ENCODE results near the gene ZNF416. TPM values are rescaled to one million over a fixed set of nuclear protein-coding genes. Genes with fewer than 3 reads are reported as not detected.
A peak's percentile ranks its signal among the peaks of the same experiment; 100 is the strongest.

The ZNF416 gene
- total RNA-seq, 1 donor, result 8.0 TPM

GRCh38 chr19:57576661-57577060 lies 2.0 kb downstream of the ZNF416 start:
- no peak for TF ChIP-seq CTCF (IDR thresholded peaks at IDR 0.05; ENCODE audit: insufficient read depth, low read length)
- H3K4me3 ChIP-seq (ENCODE audit: low read depth, low read length), result no peak overlapping the region
- DNase-seq (ENCODE audit: low read depth), result no peak

DNA sequence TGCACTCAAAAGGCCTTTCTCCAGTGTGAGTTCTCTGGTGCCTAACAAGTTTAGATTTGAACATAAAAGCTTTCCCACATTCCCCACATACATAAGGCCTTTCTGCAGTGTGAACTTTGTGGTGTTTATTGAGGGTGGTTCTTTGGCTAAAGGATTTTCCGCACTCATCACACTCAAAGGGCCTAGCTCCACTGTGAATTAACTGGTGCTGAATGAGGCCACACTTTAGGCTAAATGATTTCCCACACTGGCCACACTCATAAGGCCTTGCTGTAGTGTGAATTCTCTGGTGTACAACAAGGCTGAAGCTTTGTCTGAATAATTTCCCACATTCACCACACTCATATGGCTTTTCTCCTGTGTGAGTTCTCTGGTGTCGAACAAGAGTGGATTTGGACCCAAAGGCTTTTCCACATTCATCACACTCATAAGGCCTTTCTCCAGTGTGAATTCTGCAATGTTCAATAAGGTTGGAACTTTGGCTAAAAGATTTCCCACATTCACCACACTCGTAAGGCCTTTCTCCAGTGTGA lies 6.2 kb downstream of the ZNF416 start:
- no peak overlapping the region for H3K4me3 ChIP-seq (ENCODE audit: low read depth, low read length)
- no peak for TF ChIP-seq CTCF (IDR thresholded peaks at IDR 0.05; ENCODE audit: insufficient read depth, low read length)
- no peak for DNase-seq (ENCODE audit: low read depth)

DNA sequence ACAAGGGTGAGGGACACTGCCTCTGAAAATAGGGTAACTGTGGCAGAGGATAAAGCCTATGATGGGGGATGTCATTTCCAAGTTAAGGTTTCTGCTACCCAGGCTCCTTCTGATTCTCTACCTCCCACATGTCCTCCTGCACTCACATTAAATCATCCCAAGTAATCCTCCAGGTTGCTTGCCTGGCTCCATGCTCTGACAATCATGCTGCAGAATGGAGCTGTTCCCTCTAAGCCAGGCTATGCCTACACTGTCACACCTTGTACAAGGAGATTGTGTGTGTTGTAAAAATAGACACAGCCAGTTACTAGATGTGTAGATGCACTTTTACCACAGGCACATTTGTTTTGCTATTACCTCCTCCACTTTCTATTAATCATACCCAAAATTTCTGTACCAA lies 8.0 kb downstream of the ZNF416 start:
- TF ChIP-seq CTCF (IDR thresholded peaks at IDR 0.05; ENCODE audit: insufficient read depth, low read length), result no peak
- H3K4me3 ChIP-seq (ENCODE audit: low read depth, low read length), result no peak overlapping the region
- DNase-seq (ENCODE audit: low read depth), result no peak

GRCh38 chr19:57566396-57567265 lies 12.1 kb downstream of the ZNF416 start:
- peak; percentile 38 for DNase-seq (ENCODE audit: low read depth)
- no peak for TF ChIP-seq CTCF (IDR thresholded peaks at IDR 0.05; ENCODE audit: insufficient read depth, low read length)
- no peak overlapping the region for H3K4me3 ChIP-seq (ENCODE audit: low read depth, low read length)

- TF ChIP-seq CTCF (IDR thresholded peaks at IDR 0.05; ENCODE audit: insufficient read depth, low read length), result no peak
- DNase-seq (ENCODE audit: low read depth), result no peak
These were observed 15.2 kb downstream of the ZNF416 start for GRCh38 chr19:57563547-57563946.

GRCh38 chr19:57560049-57560491 lies 18.6 kb downstream of the ZNF416 start:
- peak; percentile 27 for DNase-seq (ENCODE audit: low read depth)
- TF ChIP-seq CTCF (IDR thresholded peaks at IDR 0.05; ENCODE audit: insufficient read depth, low read length), result no peak
- peak overlapping the region; percentile 95 for H3K4me3 ChIP-seq (ENCODE audit: low read depth, low read length)

More at GRCh38 chr19:57563547-57563946, 15.2 kb downstream of the ZNF416 start:
- no peak overlapping the region for H3K4me3 ChIP-seq (ENCODE audit: low read depth, low read length)
